Measurements from ENCODE around the gene ZMIZ1.

- TF ChIP-seq CTCF (IDR thresholded peaks at IDR 0.05) (no peak), EP300 (IDR thresholded peaks at IDR 0.05) (no peak)
Observed at GRCh38 chr10:79347894-79348639, 279.3 kb downstream of the ZMIZ1 start.
